Stomach (tissue), 9 donors: ENCODE measurements around the gene ZBTB34. TPM values are rescaled to one million over a fixed set of nuclear protein-coding genes. Genes with fewer than 3 reads are reported as not detected.

Experiments
- DNase-seq, 2 donors: peaks; one replicate each; pipeline versions ENCODE4 v3.0.0 to v3.0.0-alpha.2; 2013 to 2019
- H3K27ac ChIP-seq, 5 donors: fragments of 200-600 bp in 4 of 5; sonication (generic) in 4 of 5; one replicate each; pipeline ENCODE4 v1.5.1; 2013 to 2019; ENCODE audit warnings: mild to moderate bottlenecking in 1 of 5, moderate library complexity in 1 of 5
- H3K27me3 ChIP-seq, 3 donors: fragments of 200-600 bp; sonication (generic); one replicate each; pipeline ENCODE4 v1.5.1; 2017 to 2019; ENCODE audit warnings: mixed run types in 1 of 3
- H3K36me3 ChIP-seq, 4 donors: fragments of 200-600 bp; sonication (generic); 1 replicate in 3 of 4; 2 replicates in 1 of 4; pipeline ENCODE4 v1.5.1; 2016 to 2019
- H3K4me1 ChIP-seq, 4 donors: fragments of 200-600 bp; sonication (generic); one replicate each; pipeline ENCODE4 v1.5.1; 2016 to 2019
- H3K4me3 ChIP-seq, 4 donors: fragments of 200-600 bp; sonication (generic) in 3 of 4; one replicate each; pipeline ENCODE4 v1.5.1; 2016 to 2019; ENCODE audit warnings: mild to moderate bottlenecking in 1 of 4
- H3K9me3 ChIP-seq, 4 donors: fragments of 200-600 bp; sonication (generic); one replicate each; pipeline ENCODE4 v1.5.1; 2016 to 2019
- EP300 ChIP-seq: sonication (generic); formaldehyde crosslinking; IDR thresholded peaks from one replicate; pipeline ENCODE4 v1.6.1; 2017; ENCODE audit warnings: antibody characterized with exemption
- POLR2A ChIP-seq, 4 donors: fragments of 450-650 bp; IDR thresholded peaks; one replicate each; pipeline ENCODE4 v1.6.1; 2016; ENCODE audit warnings: antibody characterized with exemption in 4 of 4, control low read depth in 2 of 4, mild to moderate bottlenecking in 1 of 4, moderate library complexity in 1 of 4
- POLR2AphosphoS5 ChIP-seq, 3 donors: sonication (generic); formaldehyde crosslinking; IDR thresholded peaks; one replicate each; pipeline ENCODE4 v1.6.1; 2016; ENCODE audit warnings: antibody characterized with exemption in 3 of 3
- WGBS, 5 donors: extraction: QIAGEN DNeasy Blood & Tissue Kit in 3 of 5; methylation state at CpG; one replicate each; pipeline versions ENCODE4 v1.1.5 to v1.1.7; 2013 to 2018; 5-methylcytosine and 5-hydroxymethylcytosine counted together
- intact Hi-C: fragments of 100-400 bp; cut with DNase I; formaldehyde crosslinking; loops from one replicate; pipeline ENCODE4 v1.15.1; 2023; ENCODE audit warnings: low total_unique reads
- polyA plus RNA-seq, 3 donors: library from polyadenylated mRNA; stranded (reverse); fragments of 200-250 nt; gene quantifications; one replicate each; pipeline ENCODE4 v1.2.3, GENCODE V29; 2013
- total RNA-seq, 5 donors: library from RNA; depleted of rRNA; stranded (reverse); fragments of >200 nt; gene quantifications; one replicate each; pipeline versions ENCODE4 v1.1.0 to v1.2.3, GENCODE V29; 2014 to 2016
- TF ChIP-seq, protein P1 (sequence below), 7 experiments: fragments of 450-650 bp in 4 of 7; fragments of 200-600 bp in 3 of 7; sonication (generic) in 3 of 7; IDR thresholded peaks; one replicate each; pipeline ENCODE4 v1.5.1; 2016 to 2019; ENCODE audit warnings: antibody characterized with exemption in 7 of 7, control low read depth in 2 of 7, mild to moderate bottlenecking in 1 of 7
- donor health status: healthy with polysubstance abuse.
- donor health status: Bipolar disorder and iron deficiency.
- donor health status: healthy.

ZBTB34 gene
- total and polyA plus RNA-seq, 8 donors: 0.92 to 25.7 (median 9.7) TPM

DNA sequence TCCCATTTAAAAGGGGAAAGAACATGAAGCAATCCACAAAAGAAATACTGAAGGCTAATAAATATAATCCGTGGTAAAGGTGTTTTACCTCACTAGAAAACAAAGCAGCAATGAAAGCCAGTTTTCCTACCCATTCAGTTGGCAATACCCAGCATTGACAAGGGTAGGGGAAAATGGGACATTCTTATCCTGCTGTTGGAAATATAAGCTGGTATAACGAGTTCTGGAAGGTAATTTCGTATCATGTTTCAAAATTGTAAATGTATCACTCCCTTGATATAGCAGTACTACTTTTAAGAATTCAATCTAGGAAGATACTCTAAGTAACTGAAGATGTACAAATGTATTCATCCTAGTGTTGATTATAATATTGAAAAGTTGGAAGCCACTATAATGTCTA, 31.2 kb downstream of the ZBTB34 start:
- Histone ChIP-seq H3K9me3 (no peaks in the 10 kb centered on the region), H3K36me3 (peaks cover 0 to 3% (median 0%) of the 10 kb centered on the region in 4 donors), H3K27ac (no peak overlapping the region), H3K4me1 (no peaks in the 10 kb centered on the region), H3K4me3 (no peak overlapping the region), H3K27me3 (no peaks in the 10 kb centered on the region)
- DNase-seq: no peak
- 46 to 70% (median 60%) methylated on average over 3 of the region's 3 CpGs for WGBS, 5 donors
- intact Hi-C loops: no loop called here
- TF ChIP-seq, protein P1, sequence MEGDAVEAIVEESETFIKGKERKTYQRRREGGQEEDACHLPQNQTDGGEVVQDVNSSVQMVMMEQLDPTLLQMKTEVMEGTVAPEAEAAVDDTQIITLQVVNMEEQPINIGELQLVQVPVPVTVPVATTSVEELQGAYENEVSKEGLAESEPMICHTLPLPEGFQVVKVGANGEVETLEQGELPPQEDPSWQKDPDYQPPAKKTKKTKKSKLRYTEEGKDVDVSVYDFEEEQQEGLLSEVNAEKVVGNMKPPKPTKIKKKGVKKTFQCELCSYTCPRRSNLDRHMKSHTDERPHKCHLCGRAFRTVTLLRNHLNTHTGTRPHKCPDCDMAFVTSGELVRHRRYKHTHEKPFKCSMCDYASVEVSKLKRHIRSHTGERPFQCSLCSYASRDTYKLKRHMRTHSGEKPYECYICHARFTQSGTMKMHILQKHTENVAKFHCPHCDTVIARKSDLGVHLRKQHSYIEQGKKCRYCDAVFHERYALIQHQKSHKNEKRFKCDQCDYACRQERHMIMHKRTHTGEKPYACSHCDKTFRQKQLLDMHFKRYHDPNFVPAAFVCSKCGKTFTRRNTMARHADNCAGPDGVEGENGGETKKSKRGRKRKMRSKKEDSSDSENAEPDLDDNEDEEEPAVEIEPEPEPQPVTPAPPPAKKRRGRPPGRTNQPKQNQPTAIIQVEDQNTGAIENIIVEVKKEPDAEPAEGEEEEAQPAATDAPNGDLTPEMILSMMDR (IDR thresholded peaks at IDR 0.05): no peak
- no peak for TF ChIP-seq EP300
- TF ChIP-seq POLR2A (IDR thresholded peaks at IDR 0.05): no peak
- TF ChIP-seq POLR2AphosphoS5 (IDR thresholded peaks at IDR 0.05): no peak

DNA sequence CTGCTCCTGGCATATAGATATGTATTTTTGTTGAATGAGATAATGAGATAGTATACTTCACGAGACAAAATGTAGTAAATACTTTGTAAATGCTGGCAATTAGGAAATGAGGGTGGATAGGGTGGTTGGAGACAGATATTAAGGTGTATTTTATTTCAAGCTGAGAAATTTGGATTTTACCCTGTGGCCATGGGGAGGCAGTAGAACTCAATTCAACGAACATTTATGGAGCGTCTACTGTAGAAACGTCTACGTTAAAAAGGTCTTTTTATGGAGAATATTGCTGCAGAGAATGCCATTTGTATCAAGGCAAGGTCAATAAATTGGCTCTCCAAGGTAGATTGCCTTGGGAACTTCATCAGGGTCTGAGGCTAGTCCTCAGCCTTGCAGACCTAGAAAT, 32.6 kb downstream of the ZBTB34 start:
- intact Hi-C loops: no loop called here
- Histone ChIP-seq H3K36me3 (no peaks in the 10 kb centered on the region), H3K9me3 (no peaks in the 10 kb centered on the region), H3K4me1 (no peaks in the 10 kb centered on the region), H3K27me3 (no peaks in the 10 kb centered on the region), H3K27ac (no peak overlapping the region), H3K4me3 (no peak overlapping the region)
- TF ChIP-seq, protein P1 (IDR thresholded peaks at IDR 0.05): peak in 3 of 7 experiments; percentile 8 to 26 (median 12)
- no peak for TF ChIP-seq EP300
- peak in 1 of 2 donors; percentile 48 for DNase-seq
- WGBS, 5 donors: 17 to 22% (median 20%) methylated on average over 5 of the region's 5 CpGs

DNA sequence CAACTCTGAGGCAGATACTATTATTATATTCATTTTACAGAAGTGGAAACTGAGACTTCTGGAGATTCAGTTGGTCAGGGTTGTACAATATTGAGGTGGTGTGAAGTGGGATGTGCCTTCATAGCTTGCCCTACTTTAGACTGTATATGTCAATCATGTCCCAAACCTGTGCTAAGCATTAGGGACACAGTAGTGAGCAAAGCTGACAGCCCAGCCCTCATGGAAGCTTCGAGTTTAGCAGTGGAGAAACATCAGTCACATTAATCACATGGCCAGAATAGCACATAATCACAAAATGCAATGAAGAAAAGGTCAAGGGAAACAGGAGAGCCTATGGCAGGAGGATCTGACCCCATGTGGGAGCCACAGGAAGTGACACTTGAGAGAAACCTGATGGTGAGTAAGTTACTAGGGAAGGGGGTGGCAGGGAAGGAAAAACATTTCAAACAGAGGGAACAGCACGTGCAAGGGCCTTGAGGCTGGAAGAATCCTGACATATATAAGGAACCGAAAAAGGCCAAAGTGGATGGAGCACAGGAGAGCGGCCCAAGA, 33.7 kb downstream of the ZBTB34 start:
- Histone ChIP-seq H3K4me3 (no peak overlapping the region), H3K4me1 (no peaks in the 10 kb centered on the region), H3K27ac (no peak overlapping the region), H3K36me3 (no peaks in the 10 kb centered on the region), H3K9me3 (no peaks in the 10 kb centered on the region), H3K27me3 (no peaks in the 10 kb centered on the region)
- 67 to 82% (median 80%) methylated on average over 4 of the region's 4 CpGs for WGBS, 5 donors
- DNase-seq: no peak
- TF ChIP-seq, protein P1 (IDR thresholded peaks at IDR 0.05): no peak
- TF ChIP-seq POLR2A (IDR thresholded peaks at IDR 0.05) (no peak), POLR2AphosphoS5 (IDR thresholded peaks at IDR 0.05) (no peak), EP300 (no peak)
- intact Hi-C loops: no loop called here

DNA sequence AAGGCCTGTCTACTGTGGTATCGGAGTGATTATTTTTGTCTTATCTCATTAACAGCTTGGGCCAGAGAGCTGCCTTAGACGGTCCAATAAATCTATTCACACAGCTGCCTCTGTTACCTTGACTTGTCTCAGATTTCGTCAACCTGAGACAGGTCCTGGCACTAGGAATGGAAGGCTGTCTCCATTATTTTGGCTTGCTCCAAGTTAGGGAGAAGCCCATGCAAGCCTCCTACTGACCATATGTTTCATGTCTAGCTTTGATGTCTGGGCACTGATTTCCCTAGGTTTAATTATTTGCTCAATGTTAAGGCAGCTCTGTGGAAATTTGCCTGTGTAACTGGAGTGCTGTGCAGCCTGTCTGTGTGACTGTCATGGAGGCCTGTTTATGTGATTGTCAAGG, 41.8 kb downstream of the ZBTB34 start:
- no peak for DNase-seq
- Histone ChIP-seq H3K36me3 (no peaks in the 10 kb centered on the region), H3K9me3 (peaks cover 0 to 10% (median 3%) of the 10 kb centered on the region in 4 donors), H3K4me3 (no peak overlapping the region), H3K4me1 (no peaks in the 10 kb centered on the region), H3K27ac (no peak overlapping the region), H3K27me3 (peaks cover 0 to 3% (median 0%) of the 10 kb centered on the region in 3 donors)
- intact Hi-C loops: no loop called here
- WGBS, 5 donors: 54 to 72% (median 65%) methylated on average over 3 of the region's 3 CpGs
- TF ChIP-seq, protein P1 (IDR thresholded peaks at IDR 0.05): no peak
- no peak for TF ChIP-seq EP300
- TF ChIP-seq POLR2AphosphoS5 (IDR thresholded peaks at IDR 0.05): no peak
- no peak for TF ChIP-seq POLR2A (IDR thresholded peaks at IDR 0.05)
